GM19351 (cell line): ENCODE results near the gene CYP3A7.
A peak's percentile ranks its signal among the peaks of the same experiment; 100 is the strongest.
"Not testable (repeated sequence)": the region's sequence is repeated elsewhere in the genome, so short reads cannot be mapped to it uniquely, and the experiment has no call there.

Experiments
- ATAC-seq: cut with Tn5 transposase; IDR thresholded peaks from one replicate; pipeline ENCODE4 v1.9.1; 2021; ENCODE audit warnings: mild to moderate bottlenecking, moderate library complexity; ENCODE audit not compliant: unreplicated experiment

Gene CYP3A7

GRCh38 chr7:99734987-99735386, at the start of gene CYP3A7:
TSS of gene CYP3A7 (minus strand) at chr7:99735196. CDS start at chr7:99735093, 103 bp downstream.
- no peak for ATAC-seq

DNA sequence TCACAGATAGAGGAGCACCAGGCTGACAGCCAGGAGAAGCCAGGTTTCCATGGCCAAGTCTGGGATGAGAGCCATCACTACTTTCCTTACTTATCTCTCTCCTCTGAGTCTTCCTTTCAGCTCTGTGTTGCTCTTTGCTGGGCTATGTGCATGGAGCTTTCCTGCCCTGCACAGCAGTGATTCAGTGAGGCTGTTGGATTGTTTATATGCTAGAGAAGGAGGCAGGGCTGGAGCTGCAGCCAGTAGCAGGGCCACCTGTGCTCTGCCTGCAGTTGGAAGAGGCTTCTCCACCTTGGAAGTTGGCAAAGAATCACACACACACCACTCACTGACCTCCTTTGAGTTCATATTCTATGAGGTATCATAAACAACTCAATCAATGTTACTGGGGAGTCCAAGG, 49.0 kb upstream of the CYP3A7 start, which contains the start of gene CYP3A4:
Gene CYP3A4 (minus strand): TSS at position 178 of the 400 bp plus-strand sequence. CDS start 103 bp downstream, at position 75.
- no peak for ATAC-seq

DNA sequence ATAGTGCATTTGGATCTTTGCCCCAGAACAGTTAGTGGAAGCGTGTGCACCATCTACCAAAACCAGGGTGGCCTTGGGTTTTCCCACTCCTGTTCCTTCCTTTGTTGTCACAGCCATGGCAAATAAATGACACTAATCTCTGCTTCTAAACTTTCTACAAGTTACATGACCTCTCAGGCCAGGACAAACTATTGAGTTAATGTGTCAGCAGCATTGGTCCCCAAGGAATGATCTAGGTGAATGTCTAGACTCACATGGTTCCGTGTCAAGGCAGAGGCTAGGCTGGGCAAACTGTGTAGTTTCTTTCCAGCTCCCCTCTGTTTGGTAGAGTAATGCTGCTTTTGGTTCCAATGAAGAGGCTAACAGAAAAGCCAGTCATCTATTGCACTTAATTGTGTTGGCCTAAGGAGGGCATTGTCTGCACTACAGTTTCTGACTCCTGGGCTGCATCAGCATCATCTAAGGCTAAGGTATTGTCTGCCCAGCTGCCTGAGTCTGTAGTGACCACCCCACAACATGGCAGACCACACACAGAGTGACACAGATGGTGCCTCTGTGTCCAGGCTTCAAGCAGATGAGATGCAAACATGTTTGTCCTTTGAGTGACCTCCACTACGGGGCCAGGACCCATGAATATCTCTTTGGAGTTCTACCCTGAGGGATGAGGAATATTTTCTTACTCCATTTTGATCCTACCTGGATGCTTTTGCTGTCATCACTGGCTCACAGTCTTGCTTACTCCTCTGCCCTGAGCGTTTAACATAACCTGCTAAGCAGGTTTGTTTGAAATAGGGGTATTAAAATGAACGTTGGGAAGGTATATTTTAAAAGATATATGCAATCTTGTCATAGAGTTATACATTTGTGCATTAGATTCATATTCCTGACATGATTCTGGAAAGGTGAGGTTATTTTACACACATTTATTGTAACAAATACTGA, 47.3 kb upstream of the CYP3A7 start:
- no peak for ATAC-seq

- no peak for ATAC-seq
Observed at GRCh38 chr7:99780588-99780987, 45.6 kb upstream of the CYP3A7 start.

- ATAC-seq = no peak
Observed at GRCh38 chr7:99779949-99780348, 45.0 kb upstream of the CYP3A7 start.

DNA sequence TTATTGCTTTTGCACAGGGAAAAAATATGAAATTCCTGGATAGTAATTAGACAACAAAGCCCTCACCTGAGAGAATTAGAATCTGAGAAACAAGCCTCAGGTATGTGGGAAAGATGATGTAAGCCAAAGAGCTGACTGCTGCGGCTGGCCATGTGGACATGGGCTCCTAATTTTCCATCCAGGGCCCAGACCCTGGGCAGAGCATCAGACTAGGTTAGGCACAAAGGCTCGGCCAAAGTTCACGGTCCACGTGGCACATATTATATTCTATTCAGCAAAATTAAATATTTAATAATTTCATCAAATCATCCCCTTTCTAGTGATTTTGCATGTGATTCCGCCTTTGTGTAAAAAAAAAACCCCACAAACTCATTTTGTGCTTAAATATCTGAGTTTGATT, 43.9 kb upstream of the CYP3A7 start:
- ATAC-seq = no peak

DNA sequence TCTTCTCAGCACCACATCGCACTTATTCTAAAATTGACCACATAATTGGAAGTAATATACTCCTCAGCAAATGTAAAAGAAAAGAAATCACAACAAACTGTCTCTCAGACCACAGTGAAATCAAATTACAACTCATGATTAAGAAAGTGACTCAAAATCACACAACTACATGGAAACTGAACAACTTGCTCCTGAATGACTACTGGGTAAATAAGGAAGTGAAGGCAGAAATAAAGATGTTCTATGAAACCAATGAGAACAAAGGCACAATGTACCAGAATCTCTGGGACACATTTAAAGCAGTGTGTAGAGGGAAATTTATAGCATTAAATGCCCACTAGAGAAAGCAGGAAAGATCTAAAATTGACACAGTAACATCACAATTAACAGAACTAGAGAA, 38.4 kb upstream of the CYP3A7 start:
- ATAC-seq = not testable (repeated sequence)

DNA sequence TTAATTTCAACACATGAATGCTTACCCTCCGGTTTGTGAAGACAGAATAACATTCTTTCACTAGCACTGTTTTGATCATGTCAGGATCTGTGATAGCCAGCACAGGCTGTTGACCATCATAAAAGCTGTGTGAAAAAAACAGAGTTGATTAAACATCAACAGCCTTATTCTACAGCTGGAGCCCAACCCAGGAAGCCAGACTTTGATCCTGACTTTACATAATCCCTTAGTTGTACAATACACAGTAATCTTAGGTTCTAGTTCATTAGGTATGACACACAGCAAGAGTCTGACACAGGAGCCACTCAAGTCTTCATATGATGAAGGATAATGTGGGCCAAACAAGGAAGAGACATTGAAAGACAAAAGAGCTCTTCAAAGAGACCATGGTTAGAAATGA, 37.6 kb upstream of the CYP3A7 start:
- ATAC-seq = no peak

GRCh38 chr7:99769494-99769893, 34.5 kb upstream of the CYP3A7 start:
- not testable (repeated sequence) for ATAC-seq

DNA sequence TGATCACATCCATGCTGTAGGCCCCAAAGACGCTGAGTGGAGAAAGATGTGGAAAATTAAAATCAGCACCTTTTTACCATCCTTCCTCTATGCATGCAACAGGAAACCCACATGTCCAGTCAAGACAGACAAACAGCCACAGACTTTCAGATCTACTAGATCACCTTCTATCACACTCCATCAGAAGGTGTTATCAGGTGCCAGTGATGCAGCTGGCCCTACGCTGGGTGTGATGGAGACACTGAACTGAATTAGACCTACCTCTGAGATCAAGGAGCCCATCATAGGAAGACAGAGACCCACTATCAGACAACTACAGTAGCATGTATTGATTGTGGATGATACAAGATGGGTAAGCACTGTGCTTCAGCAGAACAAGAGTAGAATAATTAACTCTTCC, 33.5 kb upstream of the CYP3A7 start:
- ATAC-seq = no peak

- ATAC-seq = peak; percentile 76
Observed at GRCh38 chr7:99767662-99768061, 32.7 kb upstream of the CYP3A7 start.

GRCh38 chr7:99766484-99767099, 31.6 kb upstream of the CYP3A7 start:
- ATAC-seq = no peak

GRCh38 chr7:99764478-99764877, 29.5 kb upstream of the CYP3A7 start:
- no peak for ATAC-seq

DNA sequence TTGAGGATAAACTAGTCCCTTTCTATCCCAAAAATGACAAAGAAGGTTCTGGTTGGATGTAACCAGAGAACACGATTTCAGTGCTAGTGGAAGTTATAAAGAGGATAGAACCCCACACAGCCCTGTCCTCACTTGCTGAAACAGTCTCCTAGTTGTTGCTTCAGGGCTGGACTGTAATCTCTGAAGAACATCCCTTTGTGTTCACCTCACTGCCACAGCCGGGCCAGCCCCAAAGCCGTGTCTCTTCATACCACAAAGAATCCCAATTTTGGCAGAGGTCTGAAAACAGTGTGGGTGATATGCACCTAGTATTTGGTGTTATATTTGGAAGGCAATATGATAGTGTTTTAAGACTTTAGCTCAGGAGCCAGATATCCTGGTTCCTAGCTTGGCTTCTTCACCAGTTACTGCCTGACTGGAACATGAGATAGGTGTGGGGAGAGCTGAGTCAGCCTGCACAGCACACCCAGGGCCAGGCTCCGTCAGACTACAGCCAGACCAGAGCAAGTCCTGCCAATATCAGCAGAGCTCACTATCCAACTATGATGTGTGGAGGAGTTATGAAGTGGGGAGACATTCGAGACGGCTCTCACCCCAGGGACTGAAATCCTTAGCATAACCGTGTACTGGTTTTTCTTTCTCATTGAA, 27.8 kb upstream of the CYP3A7 start:
- ATAC-seq = no peak

DNA sequence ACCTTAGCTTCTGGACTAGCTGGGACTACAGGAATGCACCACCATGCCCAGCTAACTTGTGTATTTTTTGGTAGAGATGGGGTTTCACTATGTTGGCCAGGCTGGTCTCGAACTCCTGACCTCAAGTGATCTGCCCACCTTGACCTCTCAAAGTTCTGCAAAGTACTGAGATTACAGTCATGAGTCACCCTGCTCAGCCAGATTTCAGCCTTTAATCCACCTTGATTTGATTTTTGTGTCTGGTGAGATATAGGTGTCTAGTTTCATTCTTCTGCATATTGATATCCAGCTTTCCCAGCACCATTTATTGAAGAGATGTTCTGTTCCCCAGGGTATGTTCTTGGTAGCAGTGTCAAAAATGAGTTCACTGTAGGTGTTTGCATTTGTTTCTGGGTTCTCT, 20.1 kb upstream of the CYP3A7 start:
- ATAC-seq = no peak

GRCh38 chr7:99752356-99752755, 17.4 kb upstream of the CYP3A7 start:
- no peak for ATAC-seq

DNA sequence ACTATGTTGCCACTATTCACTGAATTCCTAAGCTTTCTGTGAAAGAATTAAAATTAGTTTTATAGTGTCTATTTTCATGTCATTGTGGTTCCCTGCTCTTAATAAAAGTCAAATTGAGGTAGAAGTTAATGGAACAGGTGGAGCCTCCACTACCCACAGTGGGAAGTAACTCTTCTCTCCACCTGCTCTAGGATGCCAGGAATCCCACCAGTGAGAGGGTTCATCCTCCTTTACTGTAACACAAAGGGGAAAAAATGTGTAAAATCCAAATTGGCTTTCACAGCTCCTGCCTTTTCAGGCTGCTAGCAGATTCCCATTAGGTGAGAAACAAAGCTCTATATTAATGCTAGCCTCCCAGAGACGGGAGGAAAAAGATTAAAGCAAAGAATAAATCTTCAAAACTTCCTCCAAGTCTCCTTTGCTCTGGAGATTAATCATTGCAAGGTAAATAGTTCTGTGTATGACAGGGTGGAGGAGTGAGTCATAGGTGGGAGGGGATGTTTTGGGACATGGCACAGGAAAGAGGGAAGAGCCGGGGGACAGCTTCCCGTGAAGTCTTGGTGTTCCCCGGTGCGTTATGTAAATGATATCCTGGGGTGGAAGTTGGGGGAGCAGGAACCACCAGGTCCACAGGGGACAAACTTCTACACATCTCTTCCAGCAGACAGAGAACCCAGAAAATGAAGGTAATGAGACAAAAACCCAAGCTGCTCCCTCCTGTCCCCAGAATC, 16.5 kb upstream of the CYP3A7 start:
- ATAC-seq = not testable (repeated sequence)

DNA sequence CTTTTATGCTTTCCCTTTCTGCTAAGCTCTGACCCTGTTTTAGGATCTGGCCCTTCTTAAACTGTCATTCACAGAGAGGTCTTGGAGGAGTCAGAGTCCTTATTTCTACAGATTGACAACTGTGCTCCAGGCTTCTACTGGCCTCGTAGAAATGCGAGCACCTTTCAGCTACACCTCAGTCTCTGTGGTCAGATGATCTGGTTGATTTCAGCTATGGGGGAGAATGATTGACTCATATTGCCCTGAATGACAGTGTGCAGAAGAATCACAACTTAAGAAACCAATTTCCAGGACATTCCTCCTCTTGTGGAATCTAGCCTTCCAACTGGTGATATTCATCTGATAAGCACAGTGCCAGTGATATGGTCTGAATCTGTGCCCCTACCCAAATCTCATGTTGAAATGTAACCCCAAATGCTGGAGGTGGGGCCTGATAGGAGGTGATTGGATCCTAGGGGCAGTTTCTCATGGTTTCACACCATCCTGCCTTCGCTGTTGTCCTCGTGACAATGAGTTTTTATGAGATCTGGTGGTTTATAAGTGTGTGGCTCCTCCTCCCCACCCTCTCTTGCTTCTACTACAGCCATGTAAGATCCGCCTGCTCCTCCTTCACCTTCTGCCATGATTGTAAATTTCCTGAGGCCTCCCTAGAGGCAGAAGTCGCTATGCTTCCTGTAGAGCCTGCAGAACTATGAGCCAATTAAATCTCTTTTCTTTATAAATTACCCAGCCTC, 14.0 kb upstream of the CYP3A7 start:
- no peak for ATAC-seq

GRCh38 chr7:99746915-99747314, 11.9 kb upstream of the CYP3A7 start:
- ATAC-seq = not testable (repeated sequence)

GRCh38 chr7:99745395-99745794, 10.4 kb upstream of the CYP3A7 start:
- not testable (repeated sequence) for ATAC-seq
